ENCODE results near the gene SPHKAP.
"Not testable (repeated sequence)": the region's sequence is repeated elsewhere in the genome, so short reads cannot be mapped to it uniquely, and the experiment has no call there.

Gene SPHKAP

DNA sequence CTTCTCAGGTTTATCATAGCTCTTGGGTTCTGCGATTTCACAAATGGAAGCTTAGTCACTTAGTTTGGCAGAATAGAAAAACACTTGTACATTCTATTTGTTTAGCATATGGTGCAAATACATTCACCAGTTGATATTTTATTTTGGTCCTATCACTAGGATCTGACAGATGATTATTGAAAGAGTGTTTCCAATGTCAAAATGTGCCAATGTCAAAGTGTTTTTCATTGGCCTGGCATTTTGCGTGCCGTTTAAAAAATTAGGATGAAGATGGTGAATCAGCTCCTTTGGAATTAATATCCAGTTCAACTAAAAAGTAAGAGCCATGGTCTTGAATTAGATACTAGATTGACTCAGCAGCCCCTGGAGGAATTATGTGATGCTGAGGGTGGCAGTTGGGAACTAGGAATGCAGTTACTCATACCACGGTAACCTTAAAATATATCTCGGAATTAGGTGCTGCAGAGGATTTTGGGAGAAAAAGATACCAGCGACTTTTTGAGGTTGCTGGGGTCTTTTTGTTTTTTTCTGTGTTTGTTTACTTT lies 87.0 kb downstream of the SPHKAP start:
- DNase-seq (ENCODE audit: low spot score) (peak; percentile 46), FAIRE-seq (no peak)

DNA sequence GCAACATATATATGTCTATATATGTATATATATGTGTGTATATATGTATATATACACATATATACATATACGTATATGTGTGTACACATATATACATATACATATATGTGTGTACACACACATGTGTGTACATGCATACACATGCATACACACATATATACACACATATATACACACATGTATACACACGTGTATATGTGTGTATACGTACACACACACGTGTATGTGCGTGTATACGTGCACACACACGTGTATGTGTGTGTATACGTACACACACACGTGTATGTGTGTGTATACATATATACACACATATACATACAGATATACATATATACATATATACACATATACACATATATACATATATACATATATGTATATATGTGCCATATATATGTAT lies 89.4 kb downstream of the SPHKAP start:
- no peak for DNase-seq (ENCODE audit: low spot score)
- FAIRE-seq: peak; percentile 66

DNA sequence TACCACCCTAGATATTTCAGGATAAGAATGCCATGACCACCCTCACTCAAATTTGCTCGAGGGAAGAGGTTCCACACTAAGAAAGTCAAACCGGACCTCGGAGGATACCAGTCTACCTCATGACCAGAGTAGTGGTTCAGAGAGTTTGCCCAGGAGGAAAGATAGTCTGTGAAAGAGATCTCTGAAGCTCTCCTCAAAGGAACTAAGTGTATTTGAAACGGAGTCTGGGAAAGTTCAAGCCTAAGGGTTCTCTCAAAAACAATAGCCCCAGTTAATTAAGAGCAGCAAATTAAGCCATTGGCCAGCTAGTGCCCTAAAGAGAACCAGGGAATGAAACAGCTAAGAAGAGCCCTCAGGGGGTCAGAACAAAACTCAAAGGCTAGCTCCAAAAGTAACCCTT lies 94.9 kb downstream of the SPHKAP start:
- DNase-seq (ENCODE audit: low spot score): no peak
- no peak for FAIRE-seq

DNA sequence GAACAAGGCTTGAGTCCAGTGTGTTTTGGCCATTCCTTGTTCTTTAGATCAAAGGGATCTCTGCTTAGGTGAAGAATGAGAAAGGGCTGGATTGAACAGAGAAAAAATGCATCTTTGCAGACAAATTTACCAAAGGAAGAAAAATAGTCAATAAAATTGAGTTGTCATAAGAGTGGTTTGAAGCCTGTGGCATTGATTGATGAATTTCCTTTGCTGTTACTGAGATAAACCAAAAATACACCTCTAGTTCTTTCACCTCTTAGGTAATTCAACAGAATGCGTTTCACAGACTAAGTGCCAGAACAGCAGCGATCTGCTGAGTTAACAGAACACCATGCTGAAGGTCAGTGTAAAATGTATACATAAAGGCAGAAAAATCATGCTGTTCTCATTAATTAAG lies 96.8 kb downstream of the SPHKAP start:
- FAIRE-seq: no peak
- no peak for DNase-seq (ENCODE audit: low spot score)

DNA sequence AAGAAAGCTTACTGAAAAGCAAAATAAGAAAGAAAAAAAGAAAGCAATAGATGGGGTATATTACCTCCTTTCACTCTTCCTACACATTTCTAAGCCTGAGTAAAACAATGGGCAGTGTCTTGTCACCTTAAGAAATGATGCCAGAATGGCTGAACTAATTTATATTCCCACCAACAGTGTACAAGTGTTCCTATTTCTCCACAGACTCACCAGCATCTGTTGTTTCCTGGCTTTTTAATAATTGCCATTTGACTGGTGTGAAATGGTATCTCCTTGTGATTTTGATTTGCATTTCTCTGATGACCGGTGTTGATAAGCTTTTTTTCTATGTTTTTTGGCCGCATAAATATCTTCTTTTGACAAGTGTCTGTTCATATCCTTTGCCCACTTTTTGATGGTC lies 98.4 kb downstream of the SPHKAP start:
- FAIRE-seq (no peak), DNase-seq (ENCODE audit: low spot score) (no peak)

DNA sequence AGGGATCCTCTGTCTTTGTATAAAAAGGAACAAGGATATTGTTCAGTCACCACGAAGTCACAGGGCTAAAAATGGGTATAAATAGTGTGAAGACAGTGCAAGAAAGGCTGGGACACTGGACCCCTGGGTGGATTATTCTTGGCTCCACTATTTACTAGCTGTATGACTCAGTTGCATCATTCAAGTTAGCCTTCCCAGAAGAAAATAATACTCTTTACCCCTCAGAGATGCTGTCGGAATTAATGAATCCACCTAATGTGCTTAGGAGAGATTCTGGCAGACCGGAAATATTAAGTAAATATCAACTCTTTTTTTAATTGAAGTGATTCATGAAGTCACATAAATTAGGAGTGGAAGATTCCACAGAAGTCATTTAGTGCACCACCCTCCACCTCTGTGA lies 98.9 kb downstream of the SPHKAP start:
- DNase-seq (ENCODE audit: low spot score) (no peak), FAIRE-seq (no peak)

DNA sequence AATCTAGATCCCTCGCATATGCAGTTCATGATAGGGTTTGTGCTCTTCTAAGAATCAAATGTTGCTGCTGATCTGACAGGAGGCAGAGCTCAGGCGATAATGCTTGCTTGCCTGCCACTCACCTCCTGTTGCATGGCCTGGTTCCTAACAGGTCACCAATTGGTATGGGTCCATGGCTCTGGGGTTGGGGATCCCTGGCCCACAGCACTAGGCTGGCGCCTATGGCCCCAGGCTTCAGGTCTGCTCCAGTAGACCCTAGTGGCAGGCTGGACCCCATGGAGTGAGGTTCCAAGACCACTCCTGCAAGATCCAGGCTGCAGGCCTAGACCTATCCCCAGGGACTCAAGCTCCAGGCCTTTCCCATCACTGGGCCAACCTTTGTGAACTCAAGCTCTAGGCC lies 102.3 kb downstream of the SPHKAP start:
- FAIRE-seq (peak; percentile 17), DNase-seq (ENCODE audit: low spot score) (no peak)

DNA sequence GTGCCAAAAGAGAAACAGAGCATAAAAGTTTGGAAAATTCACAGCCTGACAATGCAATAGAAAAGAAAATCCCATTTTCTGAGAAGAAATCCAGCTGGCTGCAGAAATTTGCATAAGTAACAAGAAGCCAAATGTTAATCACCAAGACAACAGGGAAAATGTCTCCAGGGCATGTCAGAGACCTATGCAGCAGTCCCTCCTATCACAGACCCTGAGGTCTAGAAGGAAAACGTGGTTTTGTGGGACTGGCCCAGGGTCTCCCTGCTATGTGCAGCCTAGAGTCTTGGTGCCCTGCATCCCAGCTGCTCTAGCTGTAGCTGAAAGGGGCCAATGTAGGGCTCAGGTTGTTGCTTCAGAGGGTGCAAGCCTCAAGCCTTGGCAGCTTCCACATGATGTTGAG lies 104.8 kb downstream of the SPHKAP start:
- not testable (repeated sequence) for DNase-seq (ENCODE audit: low spot score); FAIRE-seq

DNA sequence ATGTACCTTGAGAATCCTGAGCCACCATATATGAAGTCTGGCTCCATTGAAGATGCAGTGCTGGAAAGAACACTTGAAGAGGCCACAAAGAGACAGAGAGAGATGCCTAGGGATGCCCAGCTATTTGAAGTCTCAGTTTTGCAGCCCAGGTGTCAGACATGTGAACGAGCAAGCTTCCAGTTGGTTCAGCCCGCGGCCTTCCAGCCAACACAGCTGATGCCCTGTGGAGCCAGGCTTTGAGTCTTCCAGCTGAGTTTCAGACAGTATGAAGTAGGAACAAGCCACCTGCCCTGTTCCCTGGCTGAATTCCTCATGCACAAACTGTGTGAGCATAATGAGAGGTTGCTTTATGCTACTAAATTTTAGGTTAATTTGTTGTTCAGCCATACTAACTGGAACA lies 108.8 kb downstream of the SPHKAP start:
- FAIRE-seq: no peak
- no peak for DNase-seq (ENCODE audit: low spot score)

DNA sequence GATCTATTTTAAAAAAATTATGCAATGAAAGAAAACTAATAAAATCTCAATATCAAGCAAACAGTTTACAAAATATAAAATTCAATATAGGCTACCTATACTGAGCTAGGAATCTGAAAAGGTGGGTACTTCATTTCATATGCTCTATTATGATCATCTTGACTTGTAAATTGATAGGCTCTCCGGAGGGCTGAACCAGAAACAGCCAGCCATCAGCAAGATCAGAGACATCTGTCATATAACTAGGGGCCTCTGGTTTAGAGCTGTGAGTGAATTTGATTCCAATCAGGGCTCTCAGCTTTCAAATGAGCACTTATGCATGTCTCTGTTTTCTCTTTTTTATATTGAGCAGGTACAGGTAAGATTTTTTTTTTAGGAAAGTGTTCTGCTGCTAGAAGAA lies 114.2 kb downstream of the SPHKAP start:
- DNase-seq (ENCODE audit: low spot score): no peak
- FAIRE-seq: no peak

DNA sequence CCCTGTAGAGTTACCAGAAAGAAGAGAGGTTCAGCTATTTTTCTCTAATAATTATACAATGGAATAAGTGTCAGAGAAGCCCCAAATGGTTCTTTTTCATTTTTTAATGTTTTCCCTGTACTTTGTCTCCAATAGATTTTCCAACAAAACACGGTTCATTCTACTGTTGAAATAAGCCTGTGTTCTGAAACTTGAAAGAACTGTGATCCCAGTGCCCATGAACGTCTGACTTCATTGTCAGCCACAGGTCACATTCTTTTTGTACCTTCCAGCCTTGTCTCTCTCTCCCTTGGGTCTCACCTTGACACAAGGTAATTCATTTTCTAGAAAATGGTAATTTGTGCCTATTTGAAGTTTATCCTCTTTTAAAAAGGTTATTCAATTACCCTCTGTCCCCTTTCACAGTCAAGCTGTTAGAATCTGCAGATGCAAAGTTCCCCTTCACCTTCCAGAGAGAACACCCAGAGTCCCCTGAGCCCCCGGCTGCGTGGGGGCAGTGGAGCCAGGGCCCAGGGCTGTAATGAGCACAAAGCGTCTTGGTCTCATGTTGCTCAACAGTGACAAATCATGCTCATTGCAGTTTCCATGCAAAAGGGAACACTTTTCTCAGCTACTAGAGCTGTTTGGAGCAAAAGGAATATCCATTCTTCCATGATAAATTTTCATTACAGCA lies 115.2 kb downstream of the SPHKAP start:
- FAIRE-seq (no peak), DNase-seq (ENCODE audit: low spot score) (no peak)

DNA sequence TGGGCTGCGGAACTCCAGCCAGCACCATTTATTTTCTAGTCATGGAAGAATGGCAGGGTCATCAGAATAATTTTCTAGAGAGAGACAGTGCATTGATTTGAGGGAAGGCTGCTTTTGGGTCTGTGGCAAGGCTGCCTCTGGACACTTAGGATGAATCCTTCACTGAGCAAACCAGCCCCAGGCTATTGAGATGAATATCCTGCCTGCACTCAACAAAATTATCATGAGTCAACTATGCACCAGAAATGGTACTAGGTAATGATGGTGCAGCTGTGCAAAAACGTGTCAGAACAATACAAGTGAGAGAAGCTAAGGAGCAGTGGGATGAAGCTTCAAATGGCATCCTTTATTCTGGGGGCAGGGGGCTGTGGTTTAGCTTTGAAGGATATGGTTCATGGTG lies 115.8 kb downstream of the SPHKAP start:
- no peak for DNase-seq (ENCODE audit: low spot score)
- FAIRE-seq: no peak

DNA sequence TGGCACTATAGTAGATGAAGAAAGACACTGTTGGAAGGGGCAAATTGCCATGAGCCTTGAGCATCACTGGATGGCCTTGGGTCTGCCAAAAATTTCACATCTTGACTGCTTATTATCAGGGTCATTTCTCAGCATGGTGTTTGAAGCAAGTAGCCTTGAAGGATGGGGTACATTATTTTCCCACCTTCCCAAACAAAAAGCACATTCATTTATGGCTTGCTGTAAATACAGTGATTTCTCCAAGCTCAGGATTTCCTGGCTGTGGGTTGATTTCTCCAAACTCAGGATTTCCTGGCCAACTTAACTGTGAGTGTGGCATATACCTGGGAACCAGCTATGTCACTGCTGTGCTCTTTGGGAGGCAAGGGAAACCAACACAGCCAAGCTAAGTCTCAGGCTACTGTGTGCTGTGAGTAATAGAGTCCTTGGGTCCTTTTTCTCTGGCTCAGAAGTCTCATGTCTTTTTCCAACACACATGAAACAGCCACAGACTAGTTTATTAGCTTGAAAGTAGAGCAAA lies 116.6 kb downstream of the SPHKAP start:
- DNase-seq (ENCODE audit: low spot score): no peak
- no peak for FAIRE-seq

DNA sequence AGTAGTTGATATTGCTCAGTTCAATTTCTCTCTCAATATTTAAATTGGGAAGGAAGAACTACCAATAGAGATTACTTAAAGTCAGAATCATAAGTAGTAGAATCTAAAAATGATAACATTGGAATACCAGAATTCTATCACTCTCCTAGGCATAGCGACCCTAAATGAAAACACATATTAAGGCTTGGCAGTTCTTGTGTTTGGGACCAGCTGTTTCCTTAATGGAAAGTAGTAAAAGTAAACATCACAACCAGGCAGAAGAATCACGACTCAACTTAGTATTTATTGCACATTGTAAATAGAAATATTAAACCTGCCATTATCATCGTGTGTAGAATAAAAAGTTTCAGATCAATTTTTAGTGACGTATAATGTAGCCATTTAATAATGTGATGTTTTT lies 117.5 kb downstream of the SPHKAP start:
- FAIRE-seq: no peak
- DNase-seq (ENCODE audit: low spot score): no peak

DNA sequence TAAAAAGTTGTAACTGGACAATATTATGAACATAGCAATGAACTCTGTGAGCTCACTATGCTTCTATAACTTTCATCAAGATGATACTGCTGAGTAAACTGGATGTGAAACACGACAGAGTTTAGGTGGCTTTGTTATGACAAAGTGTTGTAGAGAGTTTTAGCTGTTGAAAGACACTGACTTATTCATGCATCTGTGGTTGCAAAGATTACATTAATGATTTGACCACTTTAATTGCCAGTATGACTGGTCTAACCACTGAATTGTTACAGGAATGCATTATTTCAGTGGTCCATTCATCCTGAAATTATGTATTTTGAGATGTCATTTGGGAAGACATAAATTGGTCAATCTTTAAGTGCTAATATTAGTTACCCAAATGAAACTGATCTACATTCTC lies 117.9 kb downstream of the SPHKAP start:
- no peak for FAIRE-seq
- DNase-seq (ENCODE audit: low spot score): no peak

DNA sequence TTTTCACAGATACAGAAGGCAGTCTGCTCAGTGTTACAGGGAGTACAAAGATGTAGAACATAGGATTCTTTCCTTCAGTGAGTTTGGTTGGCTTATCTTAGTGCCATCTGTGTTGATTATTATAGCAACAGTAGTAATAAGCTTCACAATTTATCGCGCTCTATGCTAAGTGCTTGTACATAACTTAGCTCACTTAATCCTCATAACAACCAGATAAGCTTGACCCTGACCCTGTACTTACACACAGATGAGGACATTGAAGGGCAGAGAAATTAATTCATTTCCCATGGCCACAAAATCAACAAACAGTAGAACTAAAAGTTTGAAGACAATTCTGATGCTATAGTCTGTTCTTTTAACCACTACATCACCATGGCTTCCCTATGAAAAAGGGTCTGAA lies 121.8 kb downstream of the SPHKAP start:
- FAIRE-seq (no peak), DNase-seq (ENCODE audit: low spot score) (no peak)

DNA sequence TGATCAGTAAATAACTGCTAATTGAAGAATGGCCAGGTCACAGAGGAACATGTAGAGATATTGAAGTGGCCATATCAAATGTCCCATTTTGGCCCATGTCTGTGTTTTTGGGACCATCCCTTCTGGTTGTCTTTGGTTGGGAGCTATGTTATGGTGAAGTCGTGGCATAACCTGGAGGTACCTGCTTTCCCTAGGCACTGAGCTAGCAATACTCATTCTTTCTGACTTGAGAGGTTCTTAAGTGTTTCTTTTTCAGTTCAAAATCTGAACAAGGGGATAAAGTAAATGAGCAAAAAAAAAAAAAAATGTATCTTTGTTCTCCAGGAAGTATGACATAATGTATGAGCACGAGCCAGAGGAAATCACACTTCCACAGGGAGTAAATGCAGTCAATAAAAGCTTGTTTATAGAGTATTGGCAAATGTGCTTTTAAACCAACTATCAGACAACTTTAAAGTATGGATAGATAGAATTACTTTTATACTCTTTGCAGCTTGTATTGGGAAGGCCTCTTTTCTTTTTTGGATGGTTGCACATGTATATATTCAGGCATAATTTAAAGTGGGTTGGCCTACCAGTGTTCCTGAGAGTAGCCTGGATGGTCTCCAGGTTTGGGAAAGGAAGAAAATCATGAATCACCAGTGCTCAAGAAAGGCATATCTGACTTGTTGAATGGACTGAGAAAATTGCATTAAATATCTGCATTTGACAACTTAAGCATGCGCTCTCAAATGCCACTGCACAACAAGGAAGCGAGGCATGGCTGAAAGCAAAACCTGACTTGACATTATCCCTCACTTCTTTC lies 125.0 kb downstream of the SPHKAP start:
- FAIRE-seq (no peak), DNase-seq (ENCODE audit: low spot score) (no peak)

DNA sequence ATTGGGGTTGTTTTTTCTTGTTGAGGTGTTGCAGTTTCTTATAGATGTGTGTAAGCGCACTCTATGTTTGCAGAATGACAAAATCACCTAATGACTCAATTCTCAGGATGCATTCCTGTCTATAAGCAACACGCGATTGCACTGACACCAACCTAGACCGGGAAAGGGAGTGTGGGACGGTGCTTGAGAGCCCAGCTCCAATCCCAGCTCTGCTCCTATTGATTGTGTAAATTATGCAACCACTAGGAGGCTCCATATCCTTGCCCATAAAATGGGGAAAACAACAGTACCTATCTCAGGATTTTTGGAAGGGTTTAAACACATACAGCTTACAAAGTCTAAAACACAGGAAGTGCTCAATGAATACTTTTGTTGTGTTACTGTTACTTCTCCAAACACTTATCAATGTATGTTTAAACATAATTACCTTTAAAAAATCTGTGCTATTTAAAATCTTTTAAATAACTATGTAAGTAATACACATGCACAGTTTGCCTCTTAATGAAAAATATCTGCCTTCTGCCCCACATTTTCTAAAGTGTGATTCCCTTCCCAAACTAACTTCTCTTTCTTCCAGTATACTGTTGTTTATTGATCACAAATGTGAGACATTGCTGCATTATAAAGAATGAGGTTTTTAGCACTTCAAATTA lies 132.5 kb downstream of the SPHKAP start:
- FAIRE-seq (peak; percentile 13), DNase-seq (ENCODE audit: low spot score) (peak; percentile 70)

DNA sequence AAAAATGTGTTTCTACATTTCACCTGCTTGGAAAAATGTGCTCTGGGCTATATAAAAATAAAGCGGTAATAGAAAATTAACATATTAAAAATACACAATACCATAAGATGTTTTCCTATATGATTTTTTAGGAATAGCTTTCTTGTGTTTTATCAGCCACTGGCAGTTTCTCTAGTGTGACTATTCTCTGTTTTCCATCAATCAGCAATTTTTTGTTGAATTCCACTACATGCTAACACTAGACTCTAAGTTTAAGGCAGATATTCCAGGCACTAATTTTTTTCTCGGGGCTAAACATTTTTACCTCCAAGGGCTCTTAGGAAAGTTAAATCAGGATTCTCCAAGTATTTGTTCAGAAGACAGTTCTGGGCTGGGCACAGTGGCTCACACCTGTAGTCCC lies 140.5 kb downstream of the SPHKAP start:
- DNase-seq (ENCODE audit: low spot score) (no peak), FAIRE-seq (no peak)

DNA sequence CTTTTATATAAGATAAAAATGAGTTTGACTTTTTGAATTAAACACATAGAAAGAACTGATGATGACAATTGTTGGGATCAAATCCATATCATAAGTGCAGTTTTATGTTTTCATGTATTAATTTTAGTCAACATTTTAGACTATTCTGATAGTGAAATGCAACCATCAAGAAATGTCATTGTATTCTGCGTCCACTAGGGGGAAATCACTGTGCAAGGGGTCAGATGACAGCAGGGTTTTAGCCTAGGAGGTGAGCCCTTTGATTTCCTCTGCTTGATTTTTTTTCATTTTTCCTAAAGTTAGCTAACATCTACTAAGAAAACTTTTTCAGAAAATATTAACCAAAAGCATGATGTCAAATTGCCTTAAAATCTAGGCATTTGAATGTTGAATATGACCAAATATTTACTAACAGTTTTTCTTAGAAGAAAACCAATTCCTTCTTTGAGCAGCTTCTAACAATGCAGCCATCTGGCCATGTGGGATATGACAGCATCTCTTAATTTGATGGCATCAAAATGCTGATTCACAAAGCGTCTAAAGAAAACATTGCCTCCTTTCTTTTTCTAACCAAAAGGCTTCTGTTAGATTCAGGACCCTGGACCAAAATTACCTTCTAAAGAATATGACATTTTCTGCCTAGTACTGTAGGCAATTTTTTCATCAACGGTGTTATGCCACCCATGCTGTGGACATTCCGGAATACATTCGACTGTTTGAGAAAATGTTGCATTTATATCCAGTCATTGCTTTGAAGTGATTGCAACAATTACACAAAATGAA lies 141.5 kb downstream of the SPHKAP start:
- DNase-seq (ENCODE audit: low spot score): peak; percentile 29
- FAIRE-seq: no peak

DNA sequence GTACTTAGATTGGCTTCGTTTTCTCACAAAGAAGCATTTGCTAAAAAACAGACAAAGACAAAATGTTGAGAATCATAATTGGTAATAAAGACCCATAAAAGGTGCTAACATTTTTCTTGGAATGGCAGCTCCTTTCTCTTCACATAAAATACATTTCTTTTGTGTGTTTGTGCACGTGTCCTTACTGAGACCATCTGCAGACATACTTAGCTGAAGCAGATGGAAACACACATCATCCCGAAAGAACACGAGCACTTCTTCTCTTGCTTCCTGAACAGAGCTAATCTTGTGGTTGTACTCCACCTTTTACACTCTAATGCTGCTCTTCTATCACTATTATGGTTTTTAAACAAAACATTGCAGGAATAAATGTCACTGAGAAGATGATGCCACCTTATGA lies 142.5 kb downstream of the SPHKAP start:
- no peak for DNase-seq (ENCODE audit: low spot score)
- FAIRE-seq: no peak
